Endothelial cell (in vitro differentiated cells): ENCODE results near the gene LAYN. TPM values are rescaled to one million over a fixed set of nuclear protein-coding genes. Genes with fewer than 3 reads are reported as not detected.

ENCODE experiments used
- DNase-seq: peaks from one replicate; pipeline ENCODE4 v3.0.0; 2021; ENCODE audit warnings: low spot score
- H3K27ac Mint-ChIP-seq: one replicate; pipeline ENCODE4 v1.8.0; 2021; ENCODE audit warnings: mixed read lengths, inconsistent platforms; ENCODE audit not compliant: unreplicated experiment
- H3K27me3 Mint-ChIP-seq: one replicate; pipeline ENCODE4 v1.8.0; 2021; ENCODE audit warnings: mild to moderate bottlenecking, moderate library complexity, mixed read lengths, inconsistent platforms; ENCODE audit not compliant: unreplicated experiment
- H3K36me3 Mint-ChIP-seq: one replicate; pipeline ENCODE4 v1.8.0; 2021; ENCODE audit warnings: mild to moderate bottlenecking, low read depth, mixed read lengths, inconsistent platforms; ENCODE audit not compliant: unreplicated experiment
- H3K4me1 Mint-ChIP-seq: one replicate; pipeline ENCODE4 v1.8.0; 2021; ENCODE audit warnings: mild to moderate bottlenecking, mixed read lengths, inconsistent platforms; ENCODE audit not compliant: unreplicated experiment
- H3K4me3 Mint-ChIP-seq: one replicate; pipeline ENCODE4 v1.8.0; 2021; ENCODE audit warnings: mild to moderate bottlenecking, mixed read lengths, inconsistent platforms; ENCODE audit not compliant: unreplicated experiment
- H3K9me3 Mint-ChIP-seq: one replicate; pipeline ENCODE4 v1.8.0; 2021; ENCODE audit warnings: mixed read lengths, inconsistent platforms; ENCODE audit not compliant: unreplicated experiment
- CTCF ChIP-seq: fragments of 200-600 bp; sonication (generic); IDR thresholded peaks from one replicate; pipeline ENCODE4 v1.5.0; 2021; ENCODE audit warnings: antibody characterized with exemption; ENCODE audit not compliant: unreplicated experiment
- total RNA-seq: library from RNA; stranded (reverse); fragmentation: NEBNext Ultra II Directional; extraction: Animal tissue kit (Norgen Biotek cat#: 25700); gene quantifications from one replicate; pipeline ENCODE4 v1.2.1, GENCODE V29; 2021; ENCODE audit not compliant: unreplicated experiment

The LAYN gene
- total RNA-seq, 1 donor from 2014 or later, result 26.2 TPM

- no peak for DNase-seq
- Mint-ChIP-seq H3K4me3 (no peak overlapping the region), H3K4me1 (peaks cover under 1% of the 10 kb centered on the region), H3K36me3 (peaks cover under 1% of the 10 kb centered on the region), H3K27me3 (peaks cover 8% of the 10 kb centered on the region), H3K9me3 (no peaks in the 10 kb centered on the region), H3K27ac (no peak overlapping the region)
- TF ChIP-seq CTCF, result no peak
Measured at GRCh38 chr11:111598148-111598547, 57.6 kb downstream of the LAYN start.

- Mint-ChIP-seq H3K27ac (no peak overlapping the region), H3K27me3 (peaks cover 10% of the 10 kb centered on the region), H3K4me3 (no peak overlapping the region), H3K4me1 (peaks cover 5% of the 10 kb centered on the region), H3K36me3 (peaks cover 4% of the 10 kb centered on the region), H3K9me3 (no peaks in the 10 kb centered on the region)
- TF ChIP-seq CTCF, result no peak
- no peak for DNase-seq
Measured at GRCh38 chr11:111598559-111598958, 58.0 kb downstream of the LAYN start.

- no peak for TF ChIP-seq CTCF
- Mint-ChIP-seq H3K9me3 (no peaks in the 10 kb centered on the region), H3K4me3 (peak overlapping the region; percentile 91), H3K4me1 (peaks cover 15% of the 10 kb centered on the region), H3K36me3 (peaks cover 7% of the 10 kb centered on the region), H3K27me3 (peaks cover 12% of the 10 kb centered on the region), H3K27ac (peak overlapping the region; percentile 81)
- DNase-seq, result no peak
Measured at GRCh38 chr11:111601636-111601978, 61.1 kb downstream of the LAYN start.

- Mint-ChIP-seq H3K9me3 (no peaks in the 10 kb centered on the region), H3K36me3 (peaks cover 7% of the 10 kb centered on the region), H3K27me3 (peaks cover 12% of the 10 kb centered on the region), H3K4me1 (peaks cover 15% of the 10 kb centered on the region), H3K4me3 (peak within 1 kb of the TSS; percentile 99), H3K27ac (peak within 1 kb of the TSS; percentile 96)
- peak; percentile 68 for TF ChIP-seq CTCF
- peak; percentile 96 for DNase-seq
Measured at GRCh38 chr11:111601979-111602864, 61.7 kb downstream of the LAYN start, which contains the start of gene SIK2. TSS of gene SIK2 (plus strand) at chr11:111602449. CDS start at chr11:111602564, 115 bp downstream.
